TTC549 (cell line): ENCODE results near the gene ATP5MG.
A peak's percentile ranks its signal among the peaks of the same experiment; 100 is the strongest.
"Not testable (repeated sequence)": the region's sequence is repeated elsewhere in the genome, so short reads cannot be mapped to it uniquely, and the experiment has no call there.

ENCODE experiments used
- FAIRE-seq: peaks from 2 replicates; lab custom pipeline; 2012; peaks lifted over from hg19 to GRCh38; lab: Jason Lieb, UNC

ATP5MG gene, protein sequence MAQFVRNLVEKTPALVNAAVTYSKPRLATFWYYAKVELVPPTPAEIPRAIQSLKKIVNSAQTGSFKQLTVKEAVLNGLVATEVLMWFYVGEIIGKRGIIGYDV

DNA sequence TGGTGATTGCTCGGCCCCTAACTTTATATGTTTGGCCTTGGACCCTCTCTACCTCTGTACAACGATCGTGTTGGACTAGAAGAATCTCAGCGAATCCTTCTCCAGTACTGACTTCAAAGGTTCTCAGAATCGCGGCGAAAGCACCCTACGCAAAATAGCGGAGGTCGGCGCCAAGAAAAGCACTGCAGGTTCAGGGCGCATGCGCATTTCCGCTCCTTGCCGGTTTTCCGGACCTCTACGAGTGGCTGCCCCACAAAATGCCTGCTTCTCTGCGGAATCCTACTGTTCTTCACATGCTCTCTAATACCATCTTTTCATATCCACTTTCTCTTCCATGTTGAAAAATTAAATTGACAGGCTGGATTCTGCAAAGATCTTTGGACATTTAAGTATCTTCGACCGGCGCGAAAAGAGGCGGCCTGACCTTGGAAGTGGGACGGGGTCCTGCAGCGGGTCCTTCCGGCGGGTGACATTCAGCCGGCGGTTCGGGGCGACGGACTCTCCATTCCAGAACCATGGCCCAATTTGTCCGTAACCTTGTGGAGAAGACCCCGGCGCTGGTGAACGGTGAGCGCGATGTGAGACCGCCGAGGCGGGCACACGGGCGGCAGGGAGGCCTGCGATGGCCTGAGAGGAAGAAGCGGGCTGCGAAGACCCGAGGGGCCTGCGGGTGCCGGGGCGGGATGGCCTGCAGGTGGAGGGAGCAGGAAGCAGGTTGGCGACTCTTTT lies at the start of gene ATP5MG:
Gene ATP5MG, plus strand, starts transcription at position 456 of the 729 bp plus-strand sequence. Its CDS starts 60 bp downstream, at position 516.
- FAIRE-seq: peak; percentile 57

GRCh38 chr11:118353084-118353710 lies 48.2 kb upstream of the ATP5MG start:
- FAIRE-seq: peak; percentile 31

DNA sequence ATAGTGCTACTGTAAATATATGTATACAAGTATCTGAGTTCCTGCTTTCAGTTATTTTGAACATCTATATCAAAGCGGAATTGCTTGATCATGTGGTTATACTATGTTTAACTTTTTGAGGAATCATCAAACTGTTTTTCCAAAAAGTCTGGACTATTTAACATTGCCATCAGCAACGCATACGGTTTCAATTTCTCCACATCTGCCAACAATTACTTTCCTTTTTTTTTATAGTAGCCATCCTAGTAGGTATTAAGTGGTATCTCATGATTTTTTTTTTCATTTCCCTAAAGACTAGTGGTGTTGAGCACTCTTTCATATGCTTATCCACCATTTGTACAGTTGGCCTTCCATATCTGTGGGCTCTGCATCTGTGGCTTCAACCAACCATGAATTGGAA lies 43.3 kb upstream of the ATP5MG start:
- no peak for FAIRE-seq

- peak; percentile 57 for FAIRE-seq
Measured at GRCh38 chr11:118359295-118359958, 42.0 kb upstream of the ATP5MG start, which contains the start of gene UBE4A. Gene UBE4A, plus strand, starts transcription at chr11:118359600. Its CDS starts 5,481 bp downstream, at chr11:118365081.

- no peak for FAIRE-seq
Measured at GRCh38 chr11:118364956-118365615, 36.3 kb upstream of the ATP5MG start.

- no peak for FAIRE-seq
Measured at GRCh38 chr11:118366287-118366686, 35.1 kb upstream of the ATP5MG start.

DNA sequence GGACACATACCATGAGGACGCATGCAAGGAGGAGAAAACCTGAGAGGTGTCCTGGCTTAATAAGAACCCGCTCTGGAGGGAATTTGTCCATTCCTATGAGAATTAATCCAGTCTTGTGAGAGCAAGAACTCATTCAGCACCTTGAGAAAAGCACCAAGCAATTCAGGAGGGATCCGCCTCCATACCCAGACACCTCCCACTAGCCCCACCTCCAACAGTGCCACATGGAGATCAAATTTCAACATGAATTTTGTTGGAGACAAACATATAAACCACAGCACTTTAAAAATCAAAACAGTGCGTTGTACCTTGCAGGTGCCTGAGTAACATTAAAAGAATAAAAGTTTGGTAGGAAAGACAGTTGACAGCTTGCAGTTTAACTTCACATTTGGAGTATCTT lies 30.6 kb upstream of the ATP5MG start:
- FAIRE-seq: no peak

DNA sequence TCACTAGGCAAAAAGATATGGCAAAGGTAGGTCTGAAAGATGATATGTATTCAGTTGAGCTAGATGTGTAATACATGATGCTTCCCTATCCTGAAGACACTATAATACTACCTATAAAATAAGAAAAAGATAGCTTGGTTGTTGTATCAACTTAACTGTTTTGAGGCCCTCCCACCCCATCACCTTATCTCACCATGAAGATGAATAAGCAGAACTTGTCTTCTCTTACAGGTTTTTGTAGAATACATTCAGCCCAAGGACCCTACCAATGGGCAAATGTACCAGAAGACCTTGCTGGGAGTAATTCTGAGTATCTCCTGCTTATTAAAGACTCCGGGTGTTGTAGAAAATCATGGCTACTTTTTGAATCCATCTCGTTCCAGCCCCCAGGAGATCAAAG lies 28.1 kb upstream of the ATP5MG start:
- no peak for FAIRE-seq

- no peak for FAIRE-seq
Measured at GRCh38 chr11:118373871-118374270, 27.5 kb upstream of the ATP5MG start.

DNA sequence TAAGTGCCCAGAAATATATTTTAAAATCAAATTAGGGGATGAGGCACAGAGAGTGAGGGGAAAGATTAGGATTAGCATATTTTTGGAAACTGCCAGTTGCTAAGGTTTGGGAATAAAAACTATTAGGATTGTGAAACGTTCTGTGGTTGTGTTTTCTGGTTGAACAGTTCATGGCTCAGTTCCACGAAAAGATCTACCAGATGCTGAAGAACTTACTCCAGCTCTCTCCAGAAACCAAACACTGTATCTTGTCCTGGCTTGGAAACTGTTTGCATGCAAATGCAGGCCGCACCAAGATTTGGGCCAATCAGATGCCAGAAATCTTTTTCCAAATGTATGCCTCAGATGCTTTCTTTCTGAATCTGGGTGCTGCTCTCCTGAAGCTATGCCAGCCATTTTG lies 26.7 kb upstream of the ATP5MG start:
- FAIRE-seq: no peak

GRCh38 chr11:118375978-118376377 lies 25.4 kb upstream of the ATP5MG start:
- no peak for FAIRE-seq

- FAIRE-seq: no peak
Measured at GRCh38 chr11:118379497-118379896, 21.9 kb upstream of the ATP5MG start.

GRCh38 chr11:118380571-118380970 lies 20.8 kb upstream of the ATP5MG start:
- no peak for FAIRE-seq

GRCh38 chr11:118382954-118383353 lies 18.5 kb upstream of the ATP5MG start:
- no peak for FAIRE-seq

GRCh38 chr11:118383657-118384056 lies 17.7 kb upstream of the ATP5MG start:
- FAIRE-seq: no peak

DNA sequence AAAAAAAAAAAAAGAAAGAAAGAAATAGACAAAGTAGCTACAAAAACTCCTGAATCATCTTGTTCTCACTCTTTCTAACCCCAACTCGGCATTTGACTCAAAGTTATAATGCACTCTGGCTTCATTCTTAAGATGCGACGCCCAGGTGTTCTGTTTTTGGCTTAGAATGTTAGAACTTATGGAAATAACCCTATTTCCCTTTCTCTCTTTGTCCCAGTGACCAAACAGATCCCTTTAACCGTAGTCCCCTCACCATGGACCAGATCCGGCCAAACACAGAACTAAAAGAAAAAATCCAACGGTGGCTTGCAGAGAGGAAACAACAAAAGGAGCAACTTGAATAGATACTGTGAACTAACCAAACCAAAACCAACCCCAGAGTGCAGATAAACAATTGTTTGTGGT lies 5.3 kb upstream of the ATP5MG start:
- no peak for FAIRE-seq

DNA sequence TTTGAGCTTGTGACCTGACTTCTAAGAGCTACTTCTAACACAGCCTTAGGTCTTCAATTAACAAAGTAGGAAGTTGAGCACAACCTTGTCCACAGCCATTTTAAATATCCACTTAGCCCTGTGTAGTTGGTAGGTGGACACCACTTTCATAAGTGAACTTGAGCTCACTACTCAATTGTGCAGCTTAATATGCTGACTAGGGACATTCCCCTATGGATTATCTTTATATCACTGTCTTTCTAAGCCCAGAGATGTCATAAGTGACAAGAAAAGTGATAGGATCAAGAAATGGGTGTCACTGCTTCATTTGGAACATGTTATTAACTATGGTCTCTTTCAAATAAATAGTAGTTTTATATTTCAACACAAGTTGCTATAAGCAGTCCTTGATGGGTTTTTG lies 4.0 kb upstream of the ATP5MG start:
- no peak for FAIRE-seq

GRCh38 chr11:118398791-118399559 lies 2.4 kb upstream of the ATP5MG start:
- FAIRE-seq: no peak

GRCh38 chr11:118401880-118402590 lies 629 bp downstream of the ATP5MG start:
- FAIRE-seq: no peak

GRCh38 chr11:118402594-118402993 lies 1.2 kb downstream of the ATP5MG start:
- not testable (repeated sequence) for FAIRE-seq

GRCh38 chr11:118406599-118407166 lies 5.3 kb downstream of the ATP5MG start:
- no peak for FAIRE-seq
